Activated T-cell treated with anti-CD3 and anti-CD28 coated beads, Interleukin-2, amount 50 U/mL, for 24 hours (primary cell): ENCODE results near the gene PCDH15.

Experiments
- DNase-seq: peaks from one replicate; pipeline ENCODE4 v3.0.0-alpha.2; 2020
- H3K27ac Mint-ChIP-seq: 2 replicates; pipeline ENCODE4 v1.8.0; 2020; ENCODE audit warnings: mild to moderate bottlenecking, mixed read lengths
- H3K27me3 Mint-ChIP-seq: 2 replicates; pipeline ENCODE4 v1.8.0; 2020; ENCODE audit warnings: mixed read lengths
- H3K36me3 Mint-ChIP-seq: 2 replicates; pipeline ENCODE4 v1.8.0; 2020; ENCODE audit warnings: low read depth, mixed read lengths
- H3K4me1 Mint-ChIP-seq: 2 replicates; pipeline ENCODE4 v1.8.0; 2020; ENCODE audit warnings: low read depth, mixed read lengths
- H3K4me3 Mint-ChIP-seq: 2 replicates; pipeline ENCODE4 v1.8.0; 2020; ENCODE audit warnings: mild to moderate bottlenecking, moderate library complexity, mixed read lengths
- H3K9me3 Mint-ChIP-seq: 2 replicates; pipeline ENCODE4 v1.8.0; 2020; ENCODE audit warnings: mixed read lengths

PCDH15 gene

DNA sequence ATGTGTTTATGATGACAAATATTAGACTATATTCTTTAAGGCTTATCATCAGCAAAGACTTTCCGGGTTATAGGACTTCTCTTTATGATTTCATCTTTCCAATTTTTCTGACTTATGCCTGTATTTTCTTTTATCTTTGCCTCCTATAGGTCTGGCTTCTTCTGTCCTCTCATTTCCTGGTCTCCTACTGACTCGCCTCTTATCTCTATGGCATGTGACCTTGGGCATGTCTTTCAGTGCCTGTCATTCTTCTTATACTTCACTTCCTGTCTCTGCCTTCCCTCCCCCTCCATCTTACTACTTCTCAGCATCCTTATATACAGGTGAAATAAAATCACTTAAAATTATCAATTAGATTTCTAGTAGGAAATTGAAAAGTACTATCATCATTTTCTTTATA, 42.2 kb downstream of the PCDH15 start:
- no peak for DNase-seq
- Mint-ChIP-seq H3K4me3 (no peak overlapping the region), H3K36me3 (no peaks in the 10 kb centered on the region), H3K27ac (no peak overlapping the region), H3K9me3 (peaks cover 12% of the 10 kb centered on the region), H3K4me1 (no peaks in the 10 kb centered on the region), H3K27me3 (no peaks in the 10 kb centered on the region)

DNA sequence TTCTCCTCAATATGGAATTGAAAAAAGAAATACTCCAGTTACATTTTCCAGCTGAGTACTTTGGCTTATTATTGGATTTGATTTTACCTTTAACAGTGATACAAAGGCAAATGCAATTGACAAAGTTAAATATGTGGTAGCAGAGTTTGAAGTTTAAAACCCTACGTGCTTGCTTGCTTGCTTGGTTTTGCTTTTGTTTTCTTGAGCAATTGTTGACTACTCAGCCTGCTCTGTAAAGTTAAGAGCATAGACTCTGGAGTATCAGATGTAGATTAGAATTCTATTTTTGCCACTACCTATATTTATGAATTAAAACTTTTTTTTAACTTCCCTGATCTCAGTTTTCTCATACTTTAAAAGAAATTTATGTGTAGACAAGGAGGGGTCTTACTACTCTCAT, 51.4 kb downstream of the PCDH15 start:
- Mint-ChIP-seq H3K9me3 (peaks cover 6% of the 10 kb centered on the region), H3K36me3 (no peaks in the 10 kb centered on the region), H3K27me3 (no peaks in the 10 kb centered on the region), H3K27ac (no peak overlapping the region), H3K4me1 (no peaks in the 10 kb centered on the region), H3K4me3 (no peak overlapping the region)
- no peak for DNase-seq

DNA sequence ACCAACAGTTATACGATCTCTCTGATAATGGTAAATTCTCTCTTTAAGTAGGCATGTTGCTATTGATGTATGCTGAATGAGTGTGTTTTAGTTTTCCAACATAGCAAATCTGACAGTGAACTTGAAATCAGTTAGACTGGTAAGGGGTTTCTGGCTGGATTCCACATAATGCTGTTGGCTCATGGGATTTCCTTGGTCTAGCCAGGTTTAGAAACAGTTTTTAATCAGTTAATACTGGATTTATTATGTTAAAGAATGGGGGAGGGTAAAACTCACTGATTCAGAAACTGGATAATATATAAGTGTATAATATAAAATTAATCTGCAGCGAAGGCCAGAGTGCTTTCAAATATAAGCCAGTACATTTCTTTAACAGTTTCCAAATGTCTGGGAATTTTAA, 55.6 kb downstream of the PCDH15 start:
- no peaks in the 10 kb centered on the region for H3K27me3 Mint-ChIP-seq
- no peak overlapping the region for H3K4me3 Mint-ChIP-seq
- H3K4me1 Mint-ChIP-seq = no peaks in the 10 kb centered on the region
- H3K9me3 Mint-ChIP-seq = peaks cover 6% of the 10 kb centered on the region
- no peaks in the 10 kb centered on the region for H3K36me3 Mint-ChIP-seq
- no peak overlapping the region for H3K27ac Mint-ChIP-seq
- DNase-seq = no peak

DNA sequence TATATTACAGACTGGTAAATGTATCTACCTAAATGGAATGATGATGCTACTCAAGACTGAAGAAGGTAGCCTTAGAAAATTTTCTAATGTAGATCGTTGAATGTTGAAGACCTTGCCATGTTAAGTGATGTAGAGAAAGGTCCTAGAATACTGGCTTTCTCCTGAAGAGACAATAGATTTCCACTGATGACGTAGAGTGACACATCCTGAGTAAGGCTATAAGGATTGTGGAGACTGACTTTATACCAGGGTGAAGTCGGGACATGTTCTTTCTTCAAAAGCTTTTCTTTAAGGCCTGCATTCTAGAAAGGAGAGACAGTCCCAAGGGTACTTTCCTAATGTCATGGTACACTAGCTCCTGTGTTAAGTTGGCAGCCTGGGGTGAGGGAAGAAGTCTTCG, 58.6 kb downstream of the PCDH15 start:
- no peaks in the 10 kb centered on the region for H3K36me3 Mint-ChIP-seq
- H3K9me3 Mint-ChIP-seq = peaks cover 9% of the 10 kb centered on the region
- no peaks in the 10 kb centered on the region for H3K27me3 Mint-ChIP-seq
- no peaks in the 10 kb centered on the region for H3K4me1 Mint-ChIP-seq
- H3K27ac Mint-ChIP-seq = no peak overlapping the region
- no peak for DNase-seq
- no peak overlapping the region for H3K4me3 Mint-ChIP-seq

DNA sequence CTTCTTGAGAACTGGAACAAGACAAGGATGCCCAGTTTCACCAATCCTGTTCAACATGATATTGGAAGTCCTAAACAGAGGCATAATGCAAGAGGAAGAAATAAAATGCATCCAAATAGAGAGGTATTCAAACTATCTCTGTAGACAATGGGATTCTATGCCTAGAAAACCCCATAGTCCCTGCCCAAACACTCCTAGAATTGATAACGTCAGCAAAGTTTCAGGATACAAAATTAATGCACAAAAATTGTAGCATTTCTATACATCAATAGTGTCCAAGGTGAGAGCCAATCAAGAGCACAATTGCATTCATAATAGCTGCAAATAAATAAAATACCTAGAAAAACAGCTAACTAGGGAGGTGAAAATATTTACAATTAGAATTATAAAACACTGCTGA, 72.5 kb downstream of the PCDH15 start:
- Mint-ChIP-seq H3K4me3 (no peak overlapping the region), H3K4me1 (no peaks in the 10 kb centered on the region), H3K27me3 (no peaks in the 10 kb centered on the region), H3K9me3 (peaks cover 6% of the 10 kb centered on the region), H3K27ac (no peak overlapping the region), H3K36me3 (no peaks in the 10 kb centered on the region)
- DNase-seq = no peak

DNA sequence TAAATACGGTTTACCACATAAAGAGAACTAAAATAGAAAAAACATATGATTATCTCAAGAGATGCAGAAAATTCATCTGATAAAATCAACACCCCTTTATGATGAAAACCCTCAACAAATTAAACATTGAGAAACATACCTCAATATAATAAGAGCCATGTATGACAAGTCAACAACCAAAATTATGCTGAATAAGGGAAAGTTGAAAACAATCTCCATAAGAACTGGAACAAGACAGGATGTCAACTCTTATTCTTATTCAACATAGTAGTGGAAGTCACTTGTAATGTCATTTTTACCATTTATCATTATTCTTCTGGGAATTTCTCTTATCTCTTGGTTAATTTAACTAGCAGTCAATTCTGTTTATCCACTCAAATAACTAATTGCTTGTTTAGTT, 79.0 kb downstream of the PCDH15 start:
- Mint-ChIP-seq H3K9me3 (peaks cover 20% of the 10 kb centered on the region), H3K27ac (no peak overlapping the region), H3K4me1 (no peaks in the 10 kb centered on the region), H3K27me3 (no peaks in the 10 kb centered on the region), H3K36me3 (no peaks in the 10 kb centered on the region), H3K4me3 (no peak overlapping the region)
- DNase-seq = no peak

DNA sequence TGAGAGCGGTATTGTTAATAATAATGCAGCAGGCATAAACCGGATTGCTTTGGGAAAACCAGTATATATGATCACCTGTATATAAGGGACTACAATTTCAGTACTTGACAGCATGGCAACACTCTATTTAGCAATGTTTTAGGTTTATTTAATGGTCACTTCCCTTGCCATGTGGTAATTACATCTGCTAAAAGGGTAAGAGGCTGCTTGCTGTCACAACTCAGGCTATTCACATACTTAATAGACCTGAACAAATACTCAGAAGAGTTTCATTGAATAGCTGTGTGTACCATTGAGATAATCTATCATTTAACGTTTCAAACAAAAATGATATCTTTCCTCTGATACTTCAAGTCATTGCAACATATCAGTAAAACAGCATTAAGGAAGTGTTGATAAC, 90.1 kb downstream of the PCDH15 start:
- Mint-ChIP-seq H3K27ac (no peak overlapping the region), H3K9me3 (peaks cover 10% of the 10 kb centered on the region), H3K4me1 (no peaks in the 10 kb centered on the region), H3K27me3 (no peaks in the 10 kb centered on the region), H3K4me3 (no peak overlapping the region), H3K36me3 (no peaks in the 10 kb centered on the region)
- no peak for DNase-seq

DNA sequence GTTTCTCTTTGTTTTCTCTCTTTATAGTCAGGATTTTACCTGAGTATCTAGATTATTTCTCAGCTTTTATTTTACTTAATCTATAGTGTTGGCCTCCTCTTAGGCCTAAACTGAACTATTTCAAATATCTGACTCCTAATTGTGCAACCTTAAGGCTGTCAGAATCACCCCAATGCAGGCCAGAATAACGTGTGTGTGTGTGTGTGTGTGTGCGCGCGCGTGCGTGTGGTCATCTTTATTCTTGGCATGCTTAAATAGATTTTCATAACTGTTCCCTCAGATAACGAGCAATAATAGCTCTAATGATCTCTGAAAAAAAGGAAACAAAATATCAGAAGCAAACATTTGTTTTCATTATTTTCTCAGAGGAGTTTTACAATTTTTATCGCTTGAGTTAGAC, 92.4 kb downstream of the PCDH15 start:
- DNase-seq = no peak
- no peak overlapping the region for H3K4me3 Mint-ChIP-seq
- H3K9me3 Mint-ChIP-seq = peaks cover 22% of the 10 kb centered on the region
- H3K27ac Mint-ChIP-seq = no peak overlapping the region
- no peaks in the 10 kb centered on the region for H3K36me3 Mint-ChIP-seq
- no peaks in the 10 kb centered on the region for H3K4me1 Mint-ChIP-seq
- no peaks in the 10 kb centered on the region for H3K27me3 Mint-ChIP-seq

DNA sequence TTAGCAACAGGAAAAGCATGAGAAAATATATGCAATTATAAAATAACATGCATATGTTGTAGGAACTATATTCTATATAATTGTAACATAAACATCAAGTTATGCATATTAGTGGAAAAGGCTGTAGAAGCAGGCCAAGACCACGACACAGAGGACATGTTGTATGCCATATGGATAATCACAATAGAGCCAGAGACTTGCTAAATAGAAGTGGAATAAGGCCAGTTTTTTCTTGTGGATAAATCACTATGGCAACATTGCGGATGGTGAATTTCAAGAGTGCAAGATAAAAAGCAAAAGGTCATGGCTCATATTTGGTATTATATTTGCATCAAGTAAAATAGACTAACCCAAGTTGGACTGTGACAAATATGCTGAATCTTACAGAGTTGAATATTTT, 93.0 kb downstream of the PCDH15 start:
- no peaks in the 10 kb centered on the region for H3K27me3 Mint-ChIP-seq
- no peaks in the 10 kb centered on the region for H3K4me1 Mint-ChIP-seq
- peaks cover 27% of the 10 kb centered on the region for H3K9me3 Mint-ChIP-seq
- no peak for DNase-seq
- no peak overlapping the region for H3K27ac Mint-ChIP-seq
- H3K36me3 Mint-ChIP-seq = no peaks in the 10 kb centered on the region
- H3K4me3 Mint-ChIP-seq = no peak overlapping the region

DNA sequence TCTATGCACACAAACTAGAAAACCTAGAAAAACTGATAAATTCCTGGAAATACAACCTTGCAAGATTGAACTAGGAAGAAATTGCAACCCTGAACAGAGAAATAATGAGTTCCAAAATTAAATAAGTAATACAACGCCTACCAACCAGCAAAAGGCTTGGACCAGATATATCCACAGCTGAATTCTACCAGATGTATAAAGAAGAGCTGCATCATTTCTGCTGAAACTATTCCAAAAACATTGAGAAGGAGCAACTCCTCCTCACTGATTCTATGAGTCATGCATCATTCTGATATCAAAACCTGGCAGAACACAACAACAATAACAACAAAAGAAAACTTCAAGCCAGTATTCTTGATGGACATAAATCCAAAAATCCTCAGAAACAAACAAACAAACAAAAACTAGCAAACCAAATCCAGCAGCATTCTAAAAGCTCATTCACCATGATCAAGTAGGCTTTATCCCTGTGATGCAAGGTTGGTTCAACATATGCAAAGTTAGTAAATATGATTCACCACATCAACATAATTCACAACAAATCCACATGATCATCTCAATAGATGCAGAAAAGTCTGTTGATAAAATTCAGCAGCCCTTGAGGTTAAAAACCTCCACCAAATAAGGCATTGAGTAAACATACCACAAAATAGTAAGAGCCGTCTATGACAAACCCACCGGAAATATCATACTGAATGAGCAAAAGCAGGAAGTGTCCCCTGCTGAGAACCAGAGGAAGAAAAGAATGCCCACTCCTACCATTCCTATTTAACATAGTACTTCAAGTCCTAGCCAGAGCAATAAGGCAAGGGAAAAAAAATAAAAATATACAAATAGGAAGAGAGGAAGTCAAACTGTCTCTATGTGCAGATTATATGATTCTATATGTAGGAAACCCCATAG, 98.2 kb downstream of the PCDH15 start:
- peaks cover 47% of the 10 kb centered on the region for H3K9me3 Mint-ChIP-seq

DNA sequence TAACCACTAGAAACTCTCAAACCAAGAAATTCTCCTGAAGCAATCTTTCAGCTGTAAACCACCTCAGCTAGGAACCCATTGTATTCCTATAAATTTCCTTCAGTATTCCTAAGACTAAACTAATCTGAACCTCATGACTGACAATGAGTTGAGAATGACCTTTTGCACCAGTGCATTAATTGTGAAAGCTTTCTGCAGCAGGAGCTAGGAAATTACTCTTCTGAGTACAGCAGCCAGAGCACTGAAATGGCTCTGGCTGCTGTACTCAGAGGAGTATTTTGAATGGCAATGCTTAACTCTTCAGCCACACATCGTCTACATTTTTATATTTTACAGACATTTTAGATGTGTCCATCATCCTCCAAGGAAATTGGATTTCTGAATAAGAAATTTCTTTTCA, 109.7 kb downstream of the PCDH15 start:
- no peaks in the 10 kb centered on the region for H3K27me3 Mint-ChIP-seq
- no peaks in the 10 kb centered on the region for H3K4me1 Mint-ChIP-seq
- H3K9me3 Mint-ChIP-seq = peaks cover 39% of the 10 kb centered on the region
- DNase-seq = no peak
- no peaks in the 10 kb centered on the region for H3K36me3 Mint-ChIP-seq
- no peak overlapping the region for H3K27ac Mint-ChIP-seq
- no peak overlapping the region for H3K4me3 Mint-ChIP-seq

More for the DNA sequence above, 98.2 kb downstream of the PCDH15 start:
- no peaks in the 10 kb centered on the region for H3K36me3 Mint-ChIP-seq
- DNase-seq = no peak
- H3K4me3 Mint-ChIP-seq = no peak overlapping the region
- H3K27me3 Mint-ChIP-seq = no peaks in the 10 kb centered on the region
- H3K4me1 Mint-ChIP-seq = no peaks in the 10 kb centered on the region
- no peak overlapping the region for H3K27ac Mint-ChIP-seq

DNA sequence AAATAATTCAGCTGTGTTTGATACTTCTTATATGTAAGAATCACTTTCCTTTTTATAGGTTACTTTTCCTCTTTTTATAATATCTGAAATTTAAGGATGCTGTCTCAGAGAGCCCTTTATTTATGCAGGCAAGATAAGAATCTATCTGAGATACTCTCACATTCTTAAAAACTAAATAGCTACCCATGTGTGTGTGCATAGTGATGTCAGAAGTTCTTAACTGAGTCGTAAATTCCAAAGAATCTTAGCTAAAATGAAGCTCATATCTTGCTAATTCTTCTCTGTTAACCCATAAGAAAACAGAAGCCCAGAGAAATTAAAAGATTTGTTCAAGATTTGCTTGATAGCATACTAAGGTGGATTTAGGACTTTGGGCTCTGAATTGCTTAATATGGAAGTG, 118.5 kb downstream of the PCDH15 start:
- no peaks in the 10 kb centered on the region for H3K27me3 Mint-ChIP-seq
- H3K9me3 Mint-ChIP-seq = peaks cover 25% of the 10 kb centered on the region
- H3K4me3 Mint-ChIP-seq = no peak overlapping the region
- no peaks in the 10 kb centered on the region for H3K4me1 Mint-ChIP-seq
- DNase-seq = no peak
- no peak overlapping the region for H3K27ac Mint-ChIP-seq
- no peaks in the 10 kb centered on the region for H3K36me3 Mint-ChIP-seq

DNA sequence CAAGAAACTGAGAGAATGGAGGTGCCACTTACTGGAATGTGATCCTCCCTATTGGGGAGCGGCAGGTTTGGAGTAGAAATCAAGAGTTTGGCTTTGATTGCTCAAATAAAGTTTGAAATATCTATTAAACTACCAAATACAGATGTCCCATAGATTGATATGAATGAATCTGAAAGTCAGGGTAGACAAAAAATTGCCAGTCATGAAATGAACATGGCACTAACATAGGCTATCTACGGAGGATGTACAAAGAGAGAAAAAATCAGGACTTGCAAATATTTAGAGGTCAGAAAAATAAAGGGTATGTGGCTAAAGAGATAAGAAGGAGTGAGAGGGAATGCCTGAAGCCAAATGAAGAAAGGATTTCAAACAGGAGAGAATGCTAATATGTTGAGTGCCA, 119.9 kb downstream of the PCDH15 start:
- Mint-ChIP-seq H3K9me3 (peaks cover 22% of the 10 kb centered on the region), H3K27ac (no peak overlapping the region), H3K4me3 (no peak overlapping the region), H3K4me1 (no peaks in the 10 kb centered on the region), H3K27me3 (no peaks in the 10 kb centered on the region), H3K36me3 (no peaks in the 10 kb centered on the region)
- no peak for DNase-seq

DNA sequence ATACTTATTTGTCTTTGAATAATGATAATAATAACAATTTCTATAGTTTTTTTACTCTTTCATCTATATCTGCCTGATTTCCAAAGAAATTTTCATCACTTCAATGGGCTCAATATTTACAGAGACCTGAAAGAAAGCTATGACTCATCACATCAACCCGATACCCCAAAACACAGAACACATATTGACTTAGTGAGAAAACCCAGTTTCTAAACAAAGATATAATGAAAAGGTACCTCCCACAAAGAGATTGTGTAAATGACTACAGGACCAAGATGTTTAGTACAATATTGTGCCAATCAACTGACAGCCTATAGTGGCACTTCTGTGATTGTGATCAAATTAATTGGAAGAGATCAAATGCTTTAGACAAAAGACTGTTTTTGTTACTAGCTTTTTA, 133.9 kb downstream of the PCDH15 start:
- H3K36me3 Mint-ChIP-seq = no peaks in the 10 kb centered on the region
- H3K9me3 Mint-ChIP-seq = peaks cover 12% of the 10 kb centered on the region
- no peaks in the 10 kb centered on the region for H3K4me1 Mint-ChIP-seq
- no peak for DNase-seq
- H3K4me3 Mint-ChIP-seq = no peak overlapping the region
- no peaks in the 10 kb centered on the region for H3K27me3 Mint-ChIP-seq
- no peak overlapping the region for H3K27ac Mint-ChIP-seq

DNA sequence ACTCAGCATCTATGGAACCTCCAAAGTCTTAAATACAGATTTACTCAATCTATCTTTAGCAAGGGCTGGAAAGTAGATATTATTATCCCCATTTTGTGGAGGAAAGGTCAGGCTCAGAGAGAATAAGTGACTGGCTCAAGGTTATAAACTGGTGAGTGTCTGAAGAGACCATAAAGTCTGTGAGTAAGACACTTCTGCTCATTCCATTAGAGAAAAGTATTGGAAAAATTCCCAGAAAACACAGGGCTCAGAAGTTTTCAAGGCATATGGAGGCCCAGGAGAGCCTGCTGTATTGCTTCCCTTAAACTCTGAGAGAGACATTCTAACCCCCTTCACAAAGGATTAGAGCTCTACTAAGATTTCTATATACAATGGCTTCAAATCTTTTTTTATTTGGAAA, 134.8 kb downstream of the PCDH15 start:
- no peak for DNase-seq
- Mint-ChIP-seq H3K36me3 (no peaks in the 10 kb centered on the region), H3K4me1 (no peaks in the 10 kb centered on the region), H3K27ac (no peak overlapping the region), H3K9me3 (peaks cover 16% of the 10 kb centered on the region), H3K27me3 (no peaks in the 10 kb centered on the region), H3K4me3 (no peak overlapping the region)

DNA sequence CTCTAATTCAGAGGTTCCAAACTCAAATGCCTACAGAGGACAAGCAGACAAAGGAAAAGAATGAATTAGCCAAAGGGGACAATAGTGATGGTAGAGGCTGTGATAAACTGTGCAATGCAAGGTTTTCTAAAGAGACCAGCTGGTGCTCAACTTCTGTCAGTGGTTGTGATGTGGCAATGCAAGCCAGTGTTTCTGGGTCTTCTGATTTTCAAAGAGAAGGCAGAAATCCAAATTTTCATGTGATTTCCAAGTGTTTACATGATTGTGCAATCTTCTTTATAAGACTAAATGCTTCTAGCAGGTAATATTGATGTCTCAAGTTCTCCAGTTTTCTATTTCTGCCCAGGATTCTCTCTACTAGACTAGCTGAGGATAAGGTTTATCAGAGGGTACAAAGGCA, 135.9 kb downstream of the PCDH15 start:
- no peaks in the 10 kb centered on the region for H3K27me3 Mint-ChIP-seq
- DNase-seq = no peak
- peaks cover 16% of the 10 kb centered on the region for H3K9me3 Mint-ChIP-seq
- H3K27ac Mint-ChIP-seq = no peak overlapping the region
- H3K36me3 Mint-ChIP-seq = no peaks in the 10 kb centered on the region
- no peaks in the 10 kb centered on the region for H3K4me1 Mint-ChIP-seq
- no peak overlapping the region for H3K4me3 Mint-ChIP-seq
